NCI-H345 treated with DMSO at 0.1 percent for 48 hours (cell line): Measurements from ENCODE around the gene LENG8.
"Not testable (repeated sequence)": the region's sequence is repeated elsewhere in the genome, so short reads cannot be mapped to it uniquely, and the experiment has no call there.

Source experiments
- DNase-seq: peaks from one replicate; lab custom pipeline; 2025; ENCODE audit not compliant: unreplicated experiment; lab: John Stamatoyannopoulos, UW

The LENG8 gene

DNA sequence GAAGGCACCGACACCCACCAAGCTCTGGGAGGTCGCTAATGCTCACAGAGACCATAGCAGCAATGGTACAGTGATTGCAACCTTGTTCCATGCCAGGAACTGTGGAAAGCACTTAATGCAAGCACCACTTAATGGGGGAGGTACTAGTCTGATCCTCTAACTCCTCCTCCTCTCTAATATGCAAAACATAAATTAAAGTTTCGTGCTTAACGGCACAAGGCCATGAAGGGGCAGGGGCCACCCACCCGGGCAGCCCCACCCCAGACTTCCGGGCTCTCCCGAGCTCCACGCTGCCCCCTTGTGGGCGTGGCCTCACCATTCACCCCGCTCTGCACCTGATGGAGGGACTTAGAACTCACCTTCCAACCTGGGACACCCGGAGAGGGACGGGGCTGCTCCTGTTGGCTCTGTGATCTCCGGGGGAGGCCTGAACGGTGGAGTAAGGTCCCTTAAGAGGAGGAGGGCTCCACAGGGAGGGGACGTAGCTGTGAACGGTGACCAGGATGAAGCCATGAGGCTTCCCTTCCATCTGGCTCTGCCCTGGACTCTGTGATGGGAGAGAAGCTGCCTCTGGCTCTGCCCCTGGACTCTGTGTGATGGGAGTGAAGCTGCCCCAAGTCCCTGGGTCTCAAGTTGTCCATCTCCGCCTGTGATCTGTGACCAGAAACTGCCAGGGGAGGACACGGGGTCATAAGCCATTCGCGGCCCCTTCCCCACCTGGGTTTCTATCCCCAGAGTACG is 60.4 kb downstream of the LENG8 start:
- DNase-seq = not testable (repeated sequence)
